Stimulated activated naive CD4-positive, alpha-beta T cell treated with Interleukin-2 at 50 U/mL for 16 hours (primary cell): Measurements from ENCODE around the gene NYAP2.

Experiments used
- DNase-seq: peaks from one replicate; lab custom pipeline; 2025; lab: John Stamatoyannopoulos, UW

NYAP2 gene

DNA sequence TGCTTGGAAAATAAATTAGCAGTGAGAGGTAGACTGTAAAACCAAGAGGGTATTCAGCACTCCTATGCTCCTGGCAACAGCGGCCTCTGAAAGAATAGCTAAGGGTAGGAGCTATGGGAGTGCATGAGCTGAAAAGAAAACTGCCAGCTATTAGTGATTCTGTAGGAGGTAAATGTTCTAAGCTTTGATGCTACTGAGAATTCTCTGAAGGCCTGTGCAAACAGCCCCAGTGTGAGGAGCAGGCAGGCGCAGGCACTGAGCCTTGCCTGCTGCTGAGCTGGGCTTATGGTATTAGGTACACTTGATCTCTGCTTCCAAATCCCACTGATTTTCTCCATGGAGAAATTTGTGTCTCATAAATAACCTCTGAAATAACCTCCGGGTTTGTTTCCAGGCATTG, 86.7 kb downstream of the NYAP2 start:
- DNase-seq: no peak

DNA sequence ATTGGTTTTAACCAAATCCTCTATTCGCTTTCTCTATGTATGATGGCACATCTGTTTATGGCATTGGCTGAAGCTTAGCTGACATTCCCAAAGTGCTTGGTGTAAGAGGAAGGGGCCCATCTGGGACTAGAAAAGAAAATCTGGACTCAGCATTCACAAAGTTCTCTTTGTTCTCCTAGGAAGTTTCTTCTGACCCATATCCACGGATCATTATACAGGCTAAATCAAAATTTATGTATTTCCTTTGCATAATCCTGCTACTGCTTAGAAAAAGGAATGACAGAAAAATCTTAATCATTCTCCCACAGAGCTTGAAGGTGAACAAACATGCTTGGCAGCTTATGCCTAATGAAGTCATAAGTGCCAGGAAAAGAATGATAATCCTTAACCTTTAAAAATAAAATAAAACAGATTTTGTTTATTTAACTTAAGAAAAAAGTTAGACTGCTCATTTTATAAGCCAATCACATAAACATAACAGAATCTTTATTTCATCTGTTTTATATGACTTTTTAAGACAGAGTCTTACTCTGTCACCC, 88.4 kb downstream of the NYAP2 start:
- DNase-seq: no peak

DNA sequence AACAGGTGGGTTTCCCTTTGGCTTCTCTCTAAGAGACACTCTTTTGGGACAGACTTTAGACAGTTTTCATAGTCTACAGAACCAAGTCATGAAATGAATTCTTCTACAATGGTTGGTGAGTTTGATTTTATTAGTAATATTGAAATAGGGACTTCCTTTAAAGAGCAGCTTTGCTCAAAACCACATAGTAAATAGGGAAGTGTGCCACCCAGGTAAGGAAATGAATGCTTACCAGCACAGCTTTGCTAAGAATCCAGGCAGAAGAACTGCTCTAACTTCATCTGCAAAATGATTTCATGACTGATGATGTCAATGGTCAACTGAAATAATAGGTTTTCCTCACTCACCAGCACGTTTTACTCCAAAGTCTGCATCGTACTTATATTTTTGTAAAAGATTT, 89.2 kb downstream of the NYAP2 start:
- DNase-seq: no peak

DNA sequence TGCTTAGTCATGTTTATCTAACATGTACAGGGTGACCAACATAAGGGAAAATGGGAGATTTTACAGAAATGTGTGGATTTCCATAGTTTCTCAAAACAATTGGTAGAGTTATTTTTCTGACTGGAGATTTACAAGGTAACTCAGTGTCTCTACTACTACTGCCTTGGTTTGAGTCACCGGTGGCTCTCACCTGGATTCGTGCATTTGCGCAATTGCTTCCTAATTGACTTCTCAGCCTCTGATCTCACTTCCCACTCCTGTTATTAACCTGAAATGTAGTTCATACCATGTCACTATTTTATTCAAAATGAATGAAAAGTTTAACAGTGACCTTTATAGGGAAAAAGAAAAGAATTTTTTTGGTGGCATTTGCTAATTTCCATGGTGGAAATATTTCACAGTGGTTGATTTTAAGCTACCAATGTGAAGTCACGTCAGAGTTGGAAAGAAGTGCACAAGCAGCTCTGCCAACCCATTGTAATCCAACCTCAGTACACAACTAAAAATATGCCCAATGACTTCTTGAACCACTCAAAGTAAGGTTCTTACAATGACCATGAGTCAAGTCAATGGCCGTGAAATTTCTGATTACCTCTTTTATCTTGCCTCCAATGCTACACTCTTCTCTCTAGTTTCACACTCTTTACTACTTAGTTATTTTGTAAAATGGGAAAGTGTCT, 94.0 kb downstream of the NYAP2 start:
- DNase-seq: no peak

DNA sequence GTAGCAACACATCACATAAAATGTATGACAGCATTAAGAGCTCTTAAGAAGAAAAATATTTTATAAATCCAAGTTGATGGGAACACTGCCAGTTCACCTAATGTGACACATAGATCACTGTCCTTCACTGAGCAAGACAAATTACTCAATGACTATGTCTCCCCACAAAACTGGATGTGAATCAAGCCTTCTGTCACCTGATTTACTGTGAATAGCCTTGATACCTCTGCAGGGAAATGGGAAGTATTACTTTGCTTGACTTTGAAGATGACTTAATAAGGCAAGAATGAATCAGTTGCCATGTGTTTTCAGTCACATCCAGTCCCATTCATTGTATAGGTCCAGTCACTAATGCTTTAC, 94.6 kb downstream of the NYAP2 start:
- DNase-seq: no peak

DNA sequence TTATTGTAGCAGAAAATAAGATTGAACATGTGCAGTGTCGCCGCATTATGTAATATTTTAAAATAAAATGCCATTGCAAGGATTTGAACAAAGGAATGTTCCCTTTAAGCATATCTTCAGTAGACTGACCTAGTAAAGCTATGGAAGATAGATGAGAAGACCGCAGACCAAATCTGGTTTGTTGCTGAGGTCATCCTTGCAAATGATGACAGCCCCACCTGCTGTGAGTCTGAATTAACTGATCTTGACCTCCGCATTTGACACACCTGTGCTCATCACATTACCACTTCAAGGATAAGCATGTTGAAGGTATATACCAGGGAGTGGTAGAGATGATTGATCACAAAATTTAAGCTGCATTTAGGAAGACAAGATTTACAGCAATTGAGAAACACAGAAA, 96.2 kb downstream of the NYAP2 start:
- DNase-seq: no peak

DNA sequence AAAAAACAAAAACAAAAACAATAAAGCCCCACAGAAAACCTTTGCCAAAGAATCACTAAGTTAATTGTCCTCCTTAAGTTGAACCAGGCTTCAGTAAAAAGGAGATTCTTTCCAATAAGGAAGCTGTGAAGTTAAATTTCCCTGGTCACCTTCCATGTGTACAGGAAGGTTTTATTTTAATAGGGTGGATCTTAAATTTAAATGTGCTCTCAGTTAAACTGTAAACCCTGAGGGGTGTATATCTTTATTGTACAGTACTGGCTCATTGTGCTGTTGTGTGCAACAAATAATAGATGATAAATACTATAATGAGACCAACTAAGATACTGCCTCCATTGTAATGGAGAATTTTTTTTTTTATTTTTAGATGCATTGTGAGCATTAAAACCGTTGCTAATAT, 97.1 kb downstream of the NYAP2 start:
- DNase-seq: no peak

DNA sequence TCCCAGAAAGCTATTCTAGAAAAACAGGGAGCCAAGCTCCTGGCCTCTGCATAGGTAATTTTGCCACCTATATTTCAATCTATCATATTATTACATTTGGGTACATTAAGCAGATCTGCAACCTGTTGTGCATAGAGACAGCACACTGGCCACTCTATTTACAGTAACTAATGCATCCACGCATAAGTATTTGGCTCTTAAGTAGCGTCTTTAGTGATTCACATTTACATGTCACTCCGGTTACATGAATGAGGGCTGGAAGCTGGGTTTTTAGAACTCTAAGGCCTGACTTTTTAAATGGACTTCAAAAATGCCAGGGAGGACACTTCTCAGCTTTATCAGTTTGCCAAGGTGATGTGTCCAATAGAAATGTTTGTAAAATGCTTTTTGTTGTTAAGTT, 97.7 kb downstream of the NYAP2 start:
- DNase-seq: no peak

DNA sequence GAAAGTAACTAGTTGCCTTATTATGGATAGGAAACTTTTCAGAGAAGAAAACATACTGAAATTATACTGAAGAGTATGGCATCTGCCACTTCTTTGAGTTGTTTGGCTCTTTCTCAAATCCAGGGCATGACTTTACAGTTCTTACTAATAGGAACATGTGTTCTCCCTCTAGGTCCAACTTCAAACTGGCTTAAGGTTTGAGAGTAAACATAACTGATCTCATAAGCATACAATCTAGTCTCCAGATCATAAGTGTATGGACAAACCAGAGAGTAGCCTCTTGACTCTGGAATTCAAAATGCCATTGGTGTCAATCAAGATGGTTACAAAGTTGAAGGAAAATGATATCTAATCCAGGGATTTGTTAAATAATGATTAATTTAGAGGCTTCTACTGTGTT, 101.5 kb downstream of the NYAP2 start:
- DNase-seq: no peak

DNA sequence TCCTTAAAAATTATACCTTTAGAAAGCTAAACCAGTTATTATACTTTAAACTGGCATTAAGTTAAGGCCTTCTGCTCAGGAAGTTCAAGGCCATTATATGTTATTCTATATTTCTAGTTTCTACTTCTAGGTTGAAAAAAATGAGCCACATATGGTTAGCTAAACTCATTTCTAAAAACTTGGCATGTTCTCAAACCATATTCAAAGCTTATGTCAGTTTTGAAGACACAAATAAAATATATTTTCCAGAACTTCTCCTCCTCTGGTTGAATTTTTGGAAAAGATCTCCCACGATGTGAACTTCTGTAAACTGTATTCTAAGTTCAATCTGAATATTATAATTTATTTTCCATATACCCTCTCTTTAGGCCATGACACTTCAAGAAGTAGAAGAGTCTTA, 103.5 kb downstream of the NYAP2 start:
- DNase-seq: no peak

DNA sequence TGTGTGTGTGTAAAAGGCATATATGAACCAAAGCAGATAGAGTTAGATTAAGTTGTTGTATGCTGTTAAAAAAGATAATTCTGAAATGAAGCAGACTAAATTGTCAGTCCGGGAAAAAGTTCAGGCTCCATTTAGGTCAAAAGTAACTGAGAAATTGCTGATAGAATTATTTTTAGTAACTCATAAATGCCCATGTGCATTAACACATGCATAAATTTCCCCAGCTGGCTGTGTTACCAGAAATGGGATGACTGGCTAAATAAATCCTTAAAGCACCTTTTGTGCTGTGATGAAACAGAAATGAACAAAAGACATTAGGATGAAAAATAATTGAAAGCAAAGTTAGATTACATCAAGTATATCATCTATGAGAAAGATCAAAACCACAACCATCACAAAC, 111.3 kb downstream of the NYAP2 start:
- DNase-seq: no peak

DNA sequence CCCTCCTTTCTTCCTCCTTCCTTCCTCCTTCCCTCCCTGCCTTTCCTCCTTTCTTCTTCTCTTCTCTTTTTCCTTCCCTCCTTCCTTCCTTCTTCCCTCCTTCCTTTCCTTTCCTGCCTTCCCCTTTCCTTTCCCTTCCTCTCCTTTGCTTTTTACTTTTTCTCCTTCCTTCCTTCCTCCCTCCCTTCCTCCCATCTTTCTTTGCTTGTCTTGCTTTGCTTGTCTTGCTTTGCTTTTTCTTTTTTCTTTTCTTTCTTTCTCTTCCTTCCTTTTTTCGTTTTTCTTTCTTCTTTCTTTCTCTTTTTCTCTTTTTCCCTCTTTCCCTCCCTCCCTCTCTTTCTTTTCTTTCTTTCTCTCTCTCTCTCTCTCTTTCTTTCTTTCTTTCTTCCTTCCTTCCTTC, 113.0 kb downstream of the NYAP2 start:
- DNase-seq: no peak

DNA sequence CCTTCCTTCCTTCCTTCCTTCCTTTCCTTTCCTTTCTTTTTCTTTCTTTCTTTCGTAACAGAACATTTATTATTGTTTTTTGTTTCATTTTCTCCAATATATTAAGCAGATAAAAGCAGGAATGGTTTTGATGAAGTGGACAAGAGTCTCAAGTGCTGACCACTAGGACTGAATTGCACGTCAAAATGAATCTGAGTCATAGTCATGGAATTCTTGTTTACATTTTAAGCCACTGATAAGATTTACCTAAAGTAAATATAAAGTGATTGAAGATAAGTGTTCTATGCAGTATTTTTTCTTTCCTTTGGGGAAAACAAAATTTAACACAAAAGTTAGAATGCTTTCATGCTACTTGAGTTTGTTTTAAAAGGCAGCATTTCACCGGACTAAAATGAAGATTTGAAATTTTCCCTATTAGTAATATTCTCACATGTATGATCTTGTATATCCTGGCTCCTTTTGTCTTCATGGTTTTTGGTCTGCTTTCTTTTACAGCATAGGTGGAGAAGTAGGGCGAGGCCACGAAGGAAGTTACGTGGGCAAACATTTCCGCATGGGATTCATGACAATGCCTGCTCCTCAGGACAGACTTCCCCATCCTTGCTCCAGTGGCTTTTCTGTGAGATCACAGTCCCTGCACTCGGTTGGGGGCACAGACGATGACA, 113.5 kb downstream of the NYAP2 start:
- no peak for DNase-seq

DNA sequence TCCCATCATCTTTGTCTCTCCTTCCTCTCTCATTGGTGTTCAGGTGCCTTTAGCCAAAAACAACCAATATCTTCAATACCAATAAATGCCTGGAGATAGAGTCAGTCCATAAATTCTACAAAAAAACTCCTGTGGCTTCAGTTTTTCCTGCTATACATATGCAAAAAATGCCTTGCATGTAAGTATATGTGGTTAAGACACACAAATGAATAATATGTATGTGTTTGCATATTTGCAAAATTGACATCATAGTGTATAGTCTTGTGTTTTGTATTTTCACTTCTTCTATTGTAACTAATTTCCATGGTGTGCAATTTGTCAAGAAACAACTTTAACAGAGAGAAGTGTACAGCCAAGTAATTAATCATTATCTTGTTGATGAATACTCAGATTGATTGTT, 115.5 kb downstream of the NYAP2 start:
- DNase-seq: no peak

DNA sequence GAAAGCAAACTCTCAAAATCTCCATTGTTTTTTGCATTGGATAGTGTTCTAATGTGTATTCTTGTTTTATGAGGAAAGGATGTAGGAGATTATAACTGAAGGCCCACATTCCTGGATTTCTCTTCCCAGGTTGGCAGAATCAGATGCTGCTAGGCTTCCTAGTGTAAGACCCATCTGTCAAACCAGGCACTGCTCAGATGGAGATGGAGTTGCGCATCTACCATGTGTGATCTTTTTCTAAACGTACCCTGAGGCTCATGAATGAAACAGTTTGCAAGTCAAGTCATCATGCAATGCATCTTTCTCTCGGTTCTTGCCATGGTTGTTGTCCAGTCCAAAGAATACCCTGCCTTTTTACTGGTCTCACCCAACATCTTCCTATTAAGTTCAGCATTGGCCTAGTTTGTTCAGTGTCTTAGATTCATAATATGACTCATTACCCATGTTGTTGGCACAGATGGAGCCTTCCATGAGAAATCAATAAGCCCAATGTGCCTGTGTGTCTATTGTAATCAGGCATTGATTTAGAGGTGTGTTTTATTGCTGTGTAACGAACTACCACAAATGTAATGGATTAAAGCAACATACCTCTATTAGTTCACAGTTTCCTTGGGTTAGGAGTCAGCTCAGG, 127.4 kb downstream of the NYAP2 start:
- DNase-seq: no peak

DNA sequence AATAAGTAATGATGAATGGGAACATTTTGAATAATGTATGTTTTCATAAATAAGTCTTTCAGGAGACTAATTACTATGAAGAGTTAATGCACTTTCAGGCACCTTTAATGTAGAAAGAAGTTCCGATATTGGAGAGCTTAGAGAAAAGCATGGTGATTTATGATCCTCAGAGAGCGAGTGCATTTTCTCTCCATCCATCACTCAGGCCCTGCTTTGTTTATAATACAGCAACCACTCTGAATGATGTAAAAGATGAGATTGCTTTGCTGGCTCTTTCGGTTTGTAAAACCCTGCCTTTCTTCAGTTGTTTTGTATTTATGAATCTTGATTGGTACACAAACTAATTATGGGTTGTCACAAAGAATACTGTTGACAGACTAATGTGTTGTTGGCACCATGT, 132.0 kb downstream of the NYAP2 start:
- no peak for DNase-seq

DNA sequence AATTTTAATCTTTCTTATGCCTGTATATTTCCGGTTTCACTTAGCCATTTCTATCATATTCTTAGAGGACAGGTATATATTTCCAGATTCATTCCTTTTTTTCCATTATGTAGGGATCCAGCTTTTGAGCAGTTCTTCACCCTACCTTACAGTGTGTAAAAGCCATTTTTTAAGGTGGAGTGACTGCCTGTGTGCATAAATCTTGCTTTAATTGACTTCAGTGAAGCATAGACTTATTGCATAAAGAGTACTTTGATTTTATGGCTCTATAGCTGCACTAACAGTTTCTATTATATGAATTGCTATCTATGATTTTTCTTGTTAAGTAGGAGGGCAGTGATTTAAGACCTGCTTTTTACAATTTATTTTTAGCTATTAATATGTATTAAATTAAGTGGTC, 132.6 kb downstream of the NYAP2 start:
- DNase-seq: no peak

DNA sequence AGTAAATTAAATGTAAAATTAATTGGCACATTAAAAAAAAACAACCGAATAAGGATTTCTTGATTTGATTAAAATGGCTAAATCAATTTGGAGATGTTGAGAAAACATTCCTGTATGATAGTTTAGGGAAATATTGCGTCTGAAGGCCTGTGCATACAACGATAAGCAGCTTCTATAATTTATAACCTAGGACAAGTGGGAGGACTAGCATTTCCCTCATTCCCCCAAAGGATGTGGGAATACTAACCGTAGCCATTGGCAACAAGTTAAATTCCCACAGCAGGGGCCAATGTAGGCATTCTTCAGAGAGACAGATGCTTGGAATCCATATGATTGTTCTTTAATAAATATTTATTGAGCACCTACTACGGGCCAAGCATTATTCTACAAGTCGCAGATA, 134.5 kb downstream of the NYAP2 start:
- no peak for DNase-seq

DNA sequence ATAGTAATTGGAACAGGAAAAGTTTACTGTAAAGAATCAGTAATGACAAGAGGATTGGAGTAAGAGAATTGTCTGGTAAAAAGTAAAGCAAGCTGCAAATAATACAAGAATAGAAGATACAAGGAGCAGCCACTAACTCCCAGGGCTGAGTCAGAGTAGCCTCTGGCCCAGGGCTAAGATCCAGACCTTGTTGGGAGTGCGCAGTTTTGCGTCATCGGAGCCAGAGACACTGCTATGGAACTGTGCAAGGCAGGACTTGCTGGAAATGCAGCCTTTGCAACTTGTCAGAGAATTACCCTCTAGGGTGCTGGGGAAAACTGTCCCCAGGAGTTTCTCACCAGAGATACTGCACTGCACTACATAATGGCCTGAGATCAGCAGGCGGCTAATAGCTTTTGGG, 135.2 kb downstream of the NYAP2 start:
- no peak for DNase-seq

DNA sequence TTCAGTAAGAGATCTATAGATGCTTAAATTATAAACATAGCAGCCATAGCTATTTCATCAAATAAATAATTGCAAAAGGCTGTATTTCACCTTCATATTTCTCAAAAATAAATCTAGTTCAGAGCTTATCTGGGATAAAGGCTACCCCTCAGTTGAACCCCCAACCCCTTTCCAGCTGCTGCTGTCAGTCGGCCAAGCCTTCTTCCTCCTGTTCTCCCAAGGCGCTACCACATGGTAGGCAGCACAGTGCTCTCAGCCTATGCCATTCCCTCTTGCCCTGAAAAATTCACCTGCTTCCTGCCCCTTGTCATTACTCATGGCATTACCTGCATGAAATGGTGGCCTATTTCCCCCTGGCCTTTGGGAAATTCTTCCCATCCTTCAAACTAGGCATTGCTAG, 136.5 kb downstream of the NYAP2 start:
- DNase-seq: no peak

DNA sequence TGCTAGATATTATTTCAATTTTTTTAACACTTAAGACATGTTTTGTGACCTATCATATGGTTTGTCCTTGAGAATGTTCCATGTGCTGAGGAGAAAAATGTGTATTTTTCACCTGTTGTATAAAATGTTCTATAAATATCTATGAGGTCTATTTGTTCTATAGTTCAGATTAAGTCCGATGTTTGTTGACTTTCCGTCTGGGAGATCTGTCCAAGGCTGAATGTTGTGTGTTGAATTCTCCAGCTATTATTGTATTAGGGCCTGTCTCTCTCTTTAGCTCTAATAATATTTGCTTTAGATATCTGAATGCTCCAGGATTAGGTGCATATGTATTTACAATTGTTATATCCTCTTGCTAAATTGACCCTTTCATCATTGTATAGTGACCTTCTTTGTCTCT, 144.1 kb downstream of the NYAP2 start:
- no peak for DNase-seq

DNA sequence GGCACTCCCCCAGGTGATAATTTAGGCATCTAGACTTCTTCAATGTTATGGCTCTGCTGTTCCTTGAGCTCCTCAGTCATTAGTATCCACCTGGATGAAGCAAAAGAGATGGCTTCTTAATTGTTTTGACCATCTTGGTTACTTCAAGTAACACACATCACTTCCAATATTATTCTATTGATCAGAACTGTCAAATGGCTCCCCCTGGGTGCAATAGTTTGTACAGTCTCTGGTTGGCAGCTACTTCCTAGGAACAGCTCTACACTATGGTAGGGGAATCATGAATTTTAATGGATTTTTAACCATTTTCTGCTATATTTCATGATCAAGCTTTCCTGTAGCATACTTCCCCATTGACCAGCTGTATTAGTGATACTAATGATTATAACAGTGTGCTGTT, 157.0 kb downstream of the NYAP2 start:
- DNase-seq: no peak

DNA sequence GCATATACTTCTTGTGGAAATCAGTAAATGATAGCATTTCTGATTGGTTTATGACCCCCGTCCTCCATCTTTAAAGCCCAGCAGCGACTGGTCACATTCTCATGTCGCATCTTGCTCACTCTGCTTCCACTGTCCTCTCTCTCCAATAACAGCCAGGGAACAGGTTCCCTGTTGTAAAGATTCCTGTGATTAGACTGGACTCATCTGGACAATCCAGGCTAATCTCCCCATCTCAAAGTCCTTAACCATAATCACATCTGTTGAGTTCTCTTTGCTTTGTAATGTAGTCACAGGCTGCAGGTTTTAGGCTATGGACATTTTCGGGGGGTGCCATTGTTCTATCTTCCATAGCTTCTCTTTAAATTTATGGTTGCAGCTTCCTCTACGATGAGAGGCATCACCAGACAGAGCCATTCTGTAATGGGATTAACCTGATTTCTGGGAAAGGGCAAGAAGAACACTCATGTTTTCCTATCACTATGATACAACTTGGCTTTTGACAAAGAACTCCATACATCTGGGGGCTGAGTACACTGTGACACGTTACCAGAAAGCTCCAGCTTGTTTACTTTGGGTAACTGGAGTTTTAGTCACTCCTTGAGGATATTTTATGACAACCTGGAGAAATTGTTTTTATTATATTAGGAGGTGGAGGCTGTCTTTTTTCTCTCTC, 159.0 kb downstream of the NYAP2 start:
- no peak for DNase-seq
